ENCODE measurements around the gene C1QTNF8.
"Not testable (repeated sequence)": the region's sequence is repeated elsewhere in the genome, so short reads cannot be mapped to it uniquely, and the experiment has no call there.

The C1QTNF8 gene

GRCh38 chr16:1097156-1097555 is 1.1 kb upstream of the C1QTNF8 start:
- H3K27me3 ChIP-seq (ENCODE audit: control insufficient read depth in 1 of 2, insufficient read depth in 2 of 2, low read length in 2 of 2), result peaks cover 4 to 59% of the 10 kb centered on the region in 2 donors
- no peaks in the 10 kb centered on the region for H3K36me3 ChIP-seq (ENCODE audit: insufficient read depth, low read length)
- no peak overlapping the region for H3K4me3 ChIP-seq (ENCODE audit: low read depth in 1 of 2, low read length in 2 of 2)
- no peak overlapping the region for H3K9ac ChIP-seq (ENCODE audit: low read length)
- H3K9me3 ChIP-seq (ENCODE audit: low read length), result no peaks in the 10 kb centered on the region
- no peak overlapping the region for H3K27ac ChIP-seq (ENCODE audit: low read depth, low read length)
- no peaks in the 10 kb centered on the region for H3K4me1 ChIP-seq (ENCODE audit: insufficient read depth, low read length)

GRCh38 chr16:1095450-1096168 is 435 bp downstream of the C1QTNF8 start:
- Histone ChIP-seq H3K27ac (ENCODE audit: low read depth, low read length) (no peak overlapping the region), H3K4me1 (ENCODE audit: insufficient read depth, low read length) (no peaks in the 10 kb centered on the region)

GRCh38 chr16:1094601-1095449 is 1.2 kb downstream of the C1QTNF8 start:
- Histone ChIP-seq H3K9me3 (ENCODE audit: low read length) (no peaks in the 10 kb centered on the region), H3K27ac (ENCODE audit: low read depth, low read length) (no peak overlapping the region), H3K4me1 (ENCODE audit: insufficient read depth, low read length) (no peaks in the 10 kb centered on the region), H3K4me3 (ENCODE audit: low read depth in 1 of 2, low read length in 2 of 2) (no peak overlapping the region), H3K9ac (ENCODE audit: low read length) (no peak overlapping the region), H3K27me3 (ENCODE audit: control insufficient read depth in 1 of 2, insufficient read depth in 2 of 2, low read length in 2 of 2) (peaks cover 4 to 61% of the 10 kb centered on the region in 2 donors), H3K36me3 (ENCODE audit: insufficient read depth, low read length) (no peaks in the 10 kb centered on the region)

More at GRCh38 chr16:1095450-1096168, 435 bp downstream of the C1QTNF8 start:
- peaks cover 4 to 60% of the 10 kb centered on the region in 2 donors for H3K27me3 ChIP-seq (ENCODE audit: control insufficient read depth in 1 of 2, insufficient read depth in 2 of 2, low read length in 2 of 2)
- no peak overlapping the region for H3K9ac ChIP-seq (ENCODE audit: low read length)
- H3K36me3 ChIP-seq (ENCODE audit: insufficient read depth, low read length), result no peaks in the 10 kb centered on the region
- no peak overlapping the region for H3K4me3 ChIP-seq (ENCODE audit: low read depth in 1 of 2, low read length in 2 of 2)
- no peaks in the 10 kb centered on the region for H3K9me3 ChIP-seq (ENCODE audit: low read length)

- no peaks in the 10 kb centered on the region for H3K9me3 ChIP-seq (ENCODE audit: low read length)
- H3K9ac ChIP-seq (ENCODE audit: low read length), result no peak overlapping the region
- no peaks in the 10 kb centered on the region for H3K36me3 ChIP-seq (ENCODE audit: insufficient read depth, low read length)
- no peak overlapping the region for H3K27ac ChIP-seq (ENCODE audit: low read depth, low read length)
- peaks cover 1 to 63% of the 10 kb centered on the region in 2 donors for H3K27me3 ChIP-seq (ENCODE audit: control insufficient read depth in 1 of 2, insufficient read depth in 2 of 2, low read length in 2 of 2)
- no peaks in the 10 kb centered on the region for H3K4me1 ChIP-seq (ENCODE audit: insufficient read depth, low read length)
- no peak overlapping the region for H3K4me3 ChIP-seq (ENCODE audit: low read depth in 1 of 2, low read length in 2 of 2)
Observed at GRCh38 chr16:1094124-1094479, 1.9 kb downstream of the C1QTNF8 start.

GRCh38 chr16:1093284-1094123 is 2.5 kb downstream of the C1QTNF8 start:
- Histone ChIP-seq H3K27me3 (ENCODE audit: control insufficient read depth in 1 of 2, insufficient read depth in 2 of 2, low read length in 2 of 2) (peaks cover under 1 to 69% of the 10 kb centered on the region in 2 donors), H3K36me3 (ENCODE audit: insufficient read depth, low read length) (no peaks in the 10 kb centered on the region), H3K4me1 (ENCODE audit: insufficient read depth, low read length) (no peaks in the 10 kb centered on the region), H3K27ac (ENCODE audit: low read depth, low read length) (no peak overlapping the region), H3K9me3 (ENCODE audit: low read length) (no peaks in the 10 kb centered on the region), H3K4me3 (ENCODE audit: low read depth in 1 of 2, low read length in 2 of 2) (no peak overlapping the region), H3K9ac (ENCODE audit: low read length) (no peak overlapping the region)

GRCh38 chr16:1092685-1093283 is 3.3 kb downstream of the C1QTNF8 start:
- H3K27ac ChIP-seq (ENCODE audit: low read depth, low read length); H3K9ac ChIP-seq (ENCODE audit: low read length); H3K4me3 ChIP-seq (ENCODE audit: low read depth in 1 of 2, low read length in 2 of 2); H3K9me3 ChIP-seq (ENCODE audit: low read length); H3K36me3 ChIP-seq (ENCODE audit: insufficient read depth, low read length); H3K4me1 ChIP-seq (ENCODE audit: insufficient read depth, low read length): not testable (repeated sequence)
- peaks cover 8 to 73% of the 10 kb centered on the region in 2 donors for H3K27me3 ChIP-seq (ENCODE audit: control insufficient read depth in 1 of 2, insufficient read depth in 2 of 2, low read length in 2 of 2)

- no peak overlapping the region for H3K4me3 ChIP-seq (ENCODE audit: low read depth in 1 of 2, low read length in 2 of 2)
- no peaks in the 10 kb centered on the region for H3K9me3 ChIP-seq (ENCODE audit: low read length)
- peaks cover 9 to 71% of the 10 kb centered on the region in 2 donors for H3K27me3 ChIP-seq (ENCODE audit: control insufficient read depth in 1 of 2, insufficient read depth in 2 of 2, low read length in 2 of 2)
- no peaks in the 10 kb centered on the region for H3K4me1 ChIP-seq (ENCODE audit: insufficient read depth, low read length)
- H3K36me3 ChIP-seq (ENCODE audit: insufficient read depth, low read length), result no peaks in the 10 kb centered on the region
- no peak overlapping the region for H3K9ac ChIP-seq (ENCODE audit: low read length)
- H3K27ac ChIP-seq (ENCODE audit: low read depth, low read length), result no peak overlapping the region
Observed at GRCh38 chr16:1091992-1092552, 4.0 kb downstream of the C1QTNF8 start.

- Histone ChIP-seq H3K9me3 (ENCODE audit: low read length) (no peaks in the 10 kb centered on the region), H3K4me3 (ENCODE audit: low read depth in 1 of 2, low read length in 2 of 2) (no peak overlapping the region), H3K9ac (ENCODE audit: low read length) (no peak overlapping the region), H3K4me1 (ENCODE audit: insufficient read depth, low read length) (no peaks in the 10 kb centered on the region), H3K27ac (ENCODE audit: low read depth, low read length) (no peak overlapping the region), H3K36me3 (ENCODE audit: insufficient read depth, low read length) (no peaks in the 10 kb centered on the region), H3K27me3 (ENCODE audit: control insufficient read depth in 1 of 2, insufficient read depth in 2 of 2, low read length in 2 of 2) (peaks cover 9 to 68% of the 10 kb centered on the region in 2 donors)
Observed at GRCh38 chr16:1090620-1091587, 5.1 kb downstream of the C1QTNF8 start.

GRCh38 chr16:1089822-1090619 is 6.0 kb downstream of the C1QTNF8 start:
- no peaks in the 10 kb centered on the region for H3K4me1 ChIP-seq (ENCODE audit: insufficient read depth, low read length)
- no peaks in the 10 kb centered on the region for H3K36me3 ChIP-seq (ENCODE audit: insufficient read depth, low read length)
- H3K4me3 ChIP-seq (ENCODE audit: low read depth in 1 of 2, low read length in 2 of 2), result no peak overlapping the region
- peaks cover 2% of the 10 kb centered on the region for H3K9me3 ChIP-seq (ENCODE audit: low read length)
- H3K9ac ChIP-seq (ENCODE audit: low read length), result no peak overlapping the region
- no peak overlapping the region for H3K27ac ChIP-seq (ENCODE audit: low read depth, low read length)
- H3K27me3 ChIP-seq (ENCODE audit: control insufficient read depth in 1 of 2, insufficient read depth in 2 of 2, low read length in 2 of 2), result peaks cover 9 to 60% of the 10 kb centered on the region in 2 donors

Data from muscle layer of colon (tissue), 2 donors.